ENCODE results near the gene KAT7.
A peak's percentile ranks its signal among the peaks of the same experiment; 100 is the strongest.

Gene KAT7

GRCh38 chr17:49873466-49873865, 85.0 kb downstream of the KAT7 start:
- peak; percentile 99 for DNase-seq

GRCh38 chr17:49873926-49874325, 85.4 kb downstream of the KAT7 start:
- no peak for DNase-seq

- no peak for DNase-seq
These were observed 86.4 kb downstream of the KAT7 start for GRCh38 chr17:49874911-49875310.

GRCh38 chr17:49875685-49876084, 87.2 kb downstream of the KAT7 start:
- DNase-seq, result no peak

GRCh38 chr17:49878931-49879904, 90.7 kb downstream of the KAT7 start:
- DNase-seq, result no peak

GRCh38 chr17:49880291-49881053, 92.0 kb downstream of the KAT7 start:
- peak; percentile 58 for DNase-seq

- no peak for DNase-seq
These were observed 92.5 kb downstream of the KAT7 start for GRCh38 chr17:49881054-49881402.

GRCh38 chr17:49882434-49882833, 94.0 kb downstream of the KAT7 start:
- no peak for DNase-seq
